Measurements from ENCODE around the gene UNKL. TPM values are rescaled to one million over a fixed set of nuclear protein-coding genes. Genes with fewer than 3 reads are reported as not detected.
A peak's percentile ranks its signal among the peaks of the same experiment; 100 is the strongest.

Gene UNKL
- total and polyA plus RNA-seq, 3 donors from 2014 or later: 23.7 to 49.9 (median 49.2) TPM

DNA sequence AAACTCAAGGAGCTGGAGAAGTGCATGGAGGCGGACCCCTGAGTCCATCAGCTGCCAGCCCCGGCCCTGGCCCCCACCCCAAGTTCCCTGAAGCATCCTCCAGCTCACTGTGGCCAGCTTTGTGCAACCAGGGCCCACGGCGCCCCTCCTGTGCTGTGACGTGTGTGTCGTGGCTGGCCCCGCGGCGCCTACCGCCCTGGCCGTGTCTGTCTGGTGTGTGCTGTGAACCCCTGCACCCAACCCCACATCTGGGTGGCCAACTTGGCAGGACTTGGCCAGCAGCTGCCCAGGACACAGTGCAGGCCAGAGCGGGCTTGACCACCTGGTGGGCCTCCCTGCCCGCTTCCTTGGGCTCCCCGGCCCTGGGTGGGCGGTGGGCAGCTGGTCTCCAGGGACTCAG, 66.1 kb downstream of the UNKL start:
- Histone ChIP-seq H3K36me3 (ENCODE audit: low read depth, missing control alignments) (no peaks in the 10 kb centered on the region), H3K27me3 (no peaks in the 10 kb centered on the region), H3K4me3 (no peak overlapping the region), H3K9me3 (no peaks in the 10 kb centered on the region), H3K27ac (no peak overlapping the region), H3K4me1 (peaks cover 23% of the 10 kb centered on the region)
- intact Hi-C loops (cut with DNase I; ENCODE audit: low total_unique reads): no loop called here
- TF ChIP-seq, protein P1, sequence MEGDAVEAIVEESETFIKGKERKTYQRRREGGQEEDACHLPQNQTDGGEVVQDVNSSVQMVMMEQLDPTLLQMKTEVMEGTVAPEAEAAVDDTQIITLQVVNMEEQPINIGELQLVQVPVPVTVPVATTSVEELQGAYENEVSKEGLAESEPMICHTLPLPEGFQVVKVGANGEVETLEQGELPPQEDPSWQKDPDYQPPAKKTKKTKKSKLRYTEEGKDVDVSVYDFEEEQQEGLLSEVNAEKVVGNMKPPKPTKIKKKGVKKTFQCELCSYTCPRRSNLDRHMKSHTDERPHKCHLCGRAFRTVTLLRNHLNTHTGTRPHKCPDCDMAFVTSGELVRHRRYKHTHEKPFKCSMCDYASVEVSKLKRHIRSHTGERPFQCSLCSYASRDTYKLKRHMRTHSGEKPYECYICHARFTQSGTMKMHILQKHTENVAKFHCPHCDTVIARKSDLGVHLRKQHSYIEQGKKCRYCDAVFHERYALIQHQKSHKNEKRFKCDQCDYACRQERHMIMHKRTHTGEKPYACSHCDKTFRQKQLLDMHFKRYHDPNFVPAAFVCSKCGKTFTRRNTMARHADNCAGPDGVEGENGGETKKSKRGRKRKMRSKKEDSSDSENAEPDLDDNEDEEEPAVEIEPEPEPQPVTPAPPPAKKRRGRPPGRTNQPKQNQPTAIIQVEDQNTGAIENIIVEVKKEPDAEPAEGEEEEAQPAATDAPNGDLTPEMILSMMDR (IDR thresholded peaks at IDR 0.05): no peak
- TF ChIP-seq POLR2A (IDR thresholded peaks at IDR 0.05): no peak
- DNase-seq: no peak
- WGBS, 2 donors: 87% methylated on average over 15 of the region's 15 CpGs; no CpG with 5 or more reads in 1 of the 2 donors

GRCh38 chr16:1347962-1348361, 66.5 kb downstream of the UNKL start:
- no peaks in the 10 kb centered on the region for H3K36me3 ChIP-seq (ENCODE audit: low read depth, missing control alignments)
- no peak overlapping the region for H3K27ac ChIP-seq
- no peaks in the 10 kb centered on the region for H3K9me3 ChIP-seq
- intact Hi-C loops (cut with DNase I; ENCODE audit: low total_unique reads): no loop called here
- peaks cover 24% of the 10 kb centered on the region for H3K4me1 ChIP-seq
- 91 to 92% methylated on average over 23 to 29 of the region's 29 CpGs for WGBS, 2 donors
- H3K4me3 ChIP-seq: no peak overlapping the region
- no peaks in the 10 kb centered on the region for H3K27me3 ChIP-seq
- no peak for TF ChIP-seq POLR2A (IDR thresholded peaks at IDR 0.05)
- TF ChIP-seq, protein P1 (IDR thresholded peaks at IDR 0.05): no peak
- no peak for DNase-seq

- H3K27ac ChIP-seq: no peak overlapping the region
- no peaks in the 10 kb centered on the region for H3K9me3 ChIP-seq
- no peak overlapping the region for H3K4me3 ChIP-seq
- H3K36me3 ChIP-seq (ENCODE audit: low read depth, missing control alignments): no peaks in the 10 kb centered on the region
- intact Hi-C loops (cut with DNase I; ENCODE audit: low total_unique reads): no loop called here
- TF ChIP-seq POLR2A (IDR thresholded peaks at IDR 0.05): no peak
- TF ChIP-seq, protein P1 (IDR thresholded peaks at IDR 0.05): no peak
- WGBS, 2 donors: 90% methylated on average over 31 of the region's 31 CpGs; no CpG with 5 or more reads in 1 of the 2 donors
- no peak for DNase-seq
- no peaks in the 10 kb centered on the region for H3K27me3 ChIP-seq
- peaks cover 26% of the 10 kb centered on the region for H3K4me1 ChIP-seq
Measured at GRCh38 chr16:1347286-1347855, 67.1 kb downstream of the UNKL start.

DNA sequence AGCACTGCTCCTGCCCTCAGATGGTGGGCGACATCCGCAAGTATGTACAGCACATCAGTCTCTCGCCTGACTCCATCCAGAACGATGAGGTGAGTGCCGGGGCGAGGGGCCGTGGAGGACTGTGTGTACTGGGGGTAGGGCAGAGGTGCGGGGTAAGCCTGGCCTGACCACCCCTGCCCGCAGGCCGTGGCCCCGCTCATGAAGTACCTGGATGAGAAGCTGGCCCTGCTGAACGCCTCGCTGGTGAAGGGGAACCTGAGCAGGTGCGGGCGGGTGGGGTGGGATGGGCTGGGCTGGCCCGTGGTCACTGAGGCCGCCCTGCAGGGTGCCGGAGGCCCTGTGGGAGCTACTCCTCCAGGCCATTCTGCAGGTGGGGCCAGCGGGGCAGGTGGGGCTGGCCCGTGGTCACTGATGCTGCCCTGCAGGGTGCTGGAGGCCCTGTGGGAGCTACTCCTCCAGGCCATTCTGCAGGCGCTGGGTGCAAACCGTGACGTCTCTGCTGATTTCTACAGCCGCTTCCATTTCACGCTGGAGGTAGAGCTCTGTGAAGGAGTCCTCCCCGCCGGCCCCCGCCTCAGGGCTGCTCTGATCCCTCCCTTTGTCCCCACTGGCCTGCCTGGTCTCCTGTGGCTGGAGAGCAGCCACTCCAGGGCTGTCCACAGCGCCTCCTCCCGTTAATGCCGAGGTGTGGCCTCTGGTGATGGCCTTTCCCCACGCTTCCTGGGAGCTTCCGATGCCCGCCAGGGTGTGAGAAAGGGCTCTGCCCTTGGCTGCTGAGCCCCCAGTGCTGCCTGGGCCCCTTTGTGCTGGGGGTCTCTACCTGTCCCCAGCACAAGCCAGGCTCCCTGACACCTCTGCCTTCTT, 67.8 kb downstream of the UNKL start:
- H3K4me1 ChIP-seq: peaks cover 27% of the 10 kb centered on the region
- no peak for TF ChIP-seq POLR2A (IDR thresholded peaks at IDR 0.05)
- TF ChIP-seq, protein P1 (IDR thresholded peaks at IDR 0.05): peak in 1 of 3 experiments; percentile 3
- no peaks in the 10 kb centered on the region for H3K9me3 ChIP-seq
- H3K27ac ChIP-seq: no peak overlapping the region
- H3K27me3 ChIP-seq: no peaks in the 10 kb centered on the region
- no peaks in the 10 kb centered on the region for H3K36me3 ChIP-seq (ENCODE audit: low read depth, missing control alignments)
- 71 to 77% methylated on average over 16 to 29 of the region's 34 CpGs for WGBS, 2 donors
- DNase-seq: no peak
- H3K4me3 ChIP-seq: no peak overlapping the region
- intact Hi-C loops (cut with DNase I; ENCODE audit: low total_unique reads): no loop called here
